M059J (cell line): ENCODE data around the gene ANO9. TPM values are rescaled to one million over a fixed set of nuclear protein-coding genes. Genes with fewer than 3 reads are reported as not detected.
"Not testable (repeated sequence)": the region's sequence is repeated elsewhere in the genome, so short reads cannot be mapped to it uniquely, and the experiment has no call there.

Experiments used
- DNase-seq: peaks from one replicate; pipeline ENCODE4 v3.0.0-alpha.2; 2012; ENCODE audit warnings: low read depth
- total RNA-seq: library from RNA; depleted of rRNA; stranded (reverse); fragments of >200 nt; shearing (Covaris generic); gene quantifications from 2 replicates; pipeline ENCODE4 v1.2.3, GENCODE V29; 2014

Gene ANO9
- total RNA-seq, 1 experiment from 2014 or later = 0.20 TPM

GRCh38 chr11:471468-472145 is 29.8 kb upstream of the ANO9 start:
- DNase-seq = no peak

GRCh38 chr11:469684-470560 is 28.1 kb upstream of the ANO9 start:
- peak; percentile 43 for DNase-seq

GRCh38 chr11:469026-469683 is 27.3 kb upstream of the ANO9 start:
- DNase-seq = not testable (repeated sequence)

GRCh38 chr11:468493-468892 is 26.7 kb upstream of the ANO9 start:
- DNase-seq = no peak

GRCh38 chr11:468036-468435 is 26.2 kb upstream of the ANO9 start:
- DNase-seq = no peak

- DNase-seq = no peak
These were observed 24.2 kb upstream of the ANO9 start for GRCh38 chr11:465896-466530.

- no peak for DNase-seq
These were observed 22.5 kb upstream of the ANO9 start for GRCh38 chr11:464316-464715.

- no peak for DNase-seq
These were observed 20.5 kb upstream of the ANO9 start for GRCh38 chr11:462107-462890.

GRCh38 chr11:461626-462025 is 19.8 kb upstream of the ANO9 start:
- DNase-seq = no peak

GRCh38 chr11:460331-461199 is 18.8 kb upstream of the ANO9 start:
- no peak for DNase-seq

- DNase-seq = no peak
These were observed 17.9 kb upstream of the ANO9 start for GRCh38 chr11:459511-460220.

GRCh38 chr11:457111-457760 is 15.4 kb upstream of the ANO9 start:
- DNase-seq = no peak

GRCh38 chr11:456533-456932 is 14.7 kb upstream of the ANO9 start:
- no peak for DNase-seq

- DNase-seq = no peak
These were observed 13.8 kb upstream of the ANO9 start for GRCh38 chr11:455566-456147.

GRCh38 chr11:454801-455565 is 13.2 kb upstream of the ANO9 start:
- DNase-seq = no peak

GRCh38 chr11:454043-454442 is 12.2 kb upstream of the ANO9 start:
- no peak for DNase-seq

- DNase-seq = no peak
These were observed 11.8 kb upstream of the ANO9 start for GRCh38 chr11:453564-453963.

GRCh38 chr11:452916-453527 is 11.2 kb upstream of the ANO9 start:
- DNase-seq = no peak
